NCI-H524 treated with DMSO at 0.1 percent for 48 hours (cell line): ENCODE data around the gene FXYD5.
"Not testable (repeated sequence)": the region's sequence is repeated elsewhere in the genome, so short reads cannot be mapped to it uniquely, and the experiment has no call there.

Experiments used
- DNase-seq: peaks from one replicate; lab custom pipeline; 2025; lab: John Stamatoyannopoulos, UW

The FXYD5 gene

DNA sequence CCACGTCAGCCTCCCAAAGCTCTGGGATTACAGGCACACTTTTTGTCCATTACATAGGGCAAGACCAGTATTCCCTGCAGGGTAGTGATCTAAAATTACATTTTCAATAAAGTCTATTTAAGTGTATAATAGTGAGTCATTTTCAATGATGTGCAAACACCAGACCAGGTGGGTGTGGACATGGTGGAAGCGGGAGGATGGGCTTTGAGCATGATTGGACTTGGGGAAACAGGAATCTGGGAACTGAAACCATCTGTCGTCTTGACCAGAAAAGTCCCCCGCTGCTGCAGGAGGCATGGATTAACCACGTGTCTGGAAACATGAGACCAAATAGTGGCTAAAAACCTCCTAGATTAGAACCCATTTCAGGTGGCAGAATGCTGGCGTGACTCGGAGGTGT is 34.0 kb upstream of the FXYD5 start:
- peak; percentile 90 for DNase-seq

DNA sequence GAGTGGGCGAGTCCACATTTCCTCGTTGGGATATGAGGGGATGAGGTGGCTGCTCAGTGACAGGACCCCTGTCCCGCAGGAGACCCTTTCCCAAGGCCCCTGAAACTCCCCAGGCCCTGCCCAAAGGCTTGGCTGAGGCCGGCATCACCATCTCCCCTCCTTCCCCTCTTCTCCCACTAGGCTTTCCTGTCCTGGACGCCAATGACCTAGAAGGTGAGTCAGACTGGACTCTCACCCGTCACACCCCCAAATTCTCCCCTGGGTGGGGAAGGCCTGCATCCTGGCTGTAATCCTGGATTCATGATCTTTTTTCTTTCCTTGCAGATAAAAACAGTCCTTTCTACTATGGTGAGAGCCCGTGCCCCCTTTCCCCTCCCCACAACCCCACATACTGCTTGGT is 33.6 kb upstream of the FXYD5 start:
- DNase-seq: no peak

DNA sequence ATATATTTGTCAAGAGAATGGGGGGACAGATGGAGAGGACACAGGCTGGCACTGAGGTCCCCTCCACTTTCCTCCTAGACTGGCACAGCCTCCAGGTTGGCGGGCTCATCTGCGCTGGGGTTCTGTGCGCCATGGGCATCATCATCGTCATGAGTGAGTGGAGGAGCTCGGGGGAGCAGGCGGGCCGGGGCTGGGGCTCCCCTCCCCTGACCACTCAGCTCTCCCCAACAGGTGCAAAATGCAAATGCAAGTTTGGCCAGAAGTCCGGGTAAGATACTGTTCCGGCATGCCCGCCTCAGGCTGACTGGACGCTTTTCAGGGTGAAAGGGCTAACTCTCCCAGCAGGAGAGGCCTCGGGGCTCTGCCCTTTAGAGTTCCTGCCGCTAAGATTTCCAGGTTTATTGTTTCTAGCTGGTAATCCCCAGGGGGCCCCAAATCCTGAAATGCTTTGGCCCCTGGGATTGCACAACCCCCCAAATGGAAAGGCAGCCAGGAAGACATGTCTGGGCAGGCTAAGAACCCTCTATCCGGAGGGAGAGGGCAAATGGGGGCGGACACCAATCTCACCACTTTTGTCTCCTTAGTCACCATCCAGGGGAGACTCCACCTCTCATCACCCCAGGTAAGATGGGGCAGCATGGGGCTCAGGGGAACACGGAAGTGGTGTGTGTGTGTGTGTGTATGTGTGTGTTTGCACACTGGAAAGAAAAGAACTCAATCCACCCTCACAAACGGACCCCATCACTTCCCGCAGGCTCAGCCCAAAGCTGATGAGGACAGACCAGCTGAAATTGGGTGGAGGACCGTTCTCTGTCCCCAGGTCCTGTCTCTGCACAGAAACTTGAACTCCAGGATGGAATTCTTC is 31.6 kb upstream of the FXYD5 start:
- no peak for DNase-seq

DNA sequence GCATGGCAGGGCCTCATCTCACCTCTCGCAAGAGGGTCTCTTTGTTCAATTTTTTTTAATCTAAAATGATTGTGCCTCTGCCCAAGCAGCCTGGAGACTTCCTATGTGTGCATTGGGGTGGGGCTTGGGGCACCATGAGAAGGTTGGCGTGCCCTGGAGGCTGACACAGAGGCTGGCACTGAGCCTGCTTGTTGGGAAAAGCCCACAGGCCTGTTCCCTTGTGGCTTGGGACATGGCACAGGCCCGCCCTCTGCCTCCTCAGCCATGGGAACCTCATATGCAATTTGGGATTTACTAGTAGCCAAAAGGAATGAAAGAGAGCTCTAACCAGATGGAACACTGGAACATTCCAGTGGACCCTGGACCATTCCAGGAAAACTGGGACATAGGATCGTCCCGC is 31.0 kb upstream of the FXYD5 start:
- no peak for DNase-seq

DNA sequence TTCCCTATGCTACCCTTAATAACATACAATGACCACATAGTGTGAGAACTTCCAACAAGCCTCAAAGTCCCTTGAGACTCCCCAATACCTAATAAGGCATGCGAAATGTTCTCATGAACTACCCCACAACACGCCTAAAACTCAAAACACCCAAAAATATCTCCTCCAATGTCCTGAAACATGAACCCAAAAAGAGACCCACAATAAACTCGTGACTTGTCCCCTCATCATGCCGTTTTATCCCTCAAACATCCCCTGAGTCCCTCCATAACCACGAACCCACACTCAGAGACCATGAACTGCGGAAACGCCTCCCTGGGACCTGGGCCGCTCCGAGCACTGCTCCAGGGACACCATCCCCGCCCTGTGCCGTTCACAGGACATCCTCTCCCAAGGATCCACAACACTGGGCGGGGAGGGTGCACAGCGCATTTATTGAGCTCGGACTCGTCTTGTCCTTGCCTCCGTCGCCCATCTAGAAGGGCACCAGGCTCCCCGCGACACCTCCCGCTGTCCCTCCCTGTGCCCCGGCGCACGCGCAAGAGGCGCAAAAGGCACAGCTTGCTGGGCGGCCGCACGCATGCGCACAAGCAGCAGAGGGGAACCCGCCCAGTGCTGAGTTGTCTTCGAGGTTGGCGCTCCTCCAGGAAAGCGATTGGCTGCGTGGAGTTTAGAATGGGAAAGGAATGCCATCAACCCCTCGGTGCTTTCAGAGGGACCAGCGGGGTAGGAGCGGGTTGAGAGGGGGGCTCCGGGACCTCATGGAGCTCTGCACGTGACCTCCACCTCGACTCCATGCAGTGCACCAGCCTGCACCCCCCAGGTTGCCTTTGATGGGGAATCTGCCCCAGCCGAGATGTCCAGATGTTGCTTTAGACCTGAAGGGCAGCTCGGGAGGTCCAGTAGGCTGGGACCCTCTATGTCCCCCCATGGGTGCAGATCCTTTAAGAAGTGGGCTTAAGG is 30.2 kb upstream of the FXYD5 start:
- DNase-seq: peak; percentile 53

DNA sequence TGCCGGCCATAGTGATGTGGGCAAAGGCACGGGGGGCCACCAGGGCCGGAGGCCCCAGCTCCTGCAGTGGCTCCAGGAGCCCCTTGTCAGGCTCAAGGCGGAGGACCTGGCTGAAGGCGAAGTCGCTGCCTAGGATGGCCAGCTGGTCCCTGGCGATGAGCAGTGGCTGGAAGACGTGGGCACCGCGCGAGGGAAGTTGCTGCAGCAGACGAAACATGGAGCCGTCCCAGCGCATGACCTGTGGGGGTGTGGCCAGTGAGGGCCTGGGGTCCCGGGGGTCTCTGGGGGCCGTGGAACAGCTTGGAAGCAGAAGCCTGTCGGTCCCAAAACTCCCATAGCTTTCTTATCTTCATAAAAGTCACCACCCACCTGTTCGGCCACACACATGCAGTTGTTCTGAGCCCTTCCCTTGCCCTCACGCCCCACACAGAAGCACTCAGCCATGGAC is 29.2 kb upstream of the FXYD5 start:
- DNase-seq: no peak

DNA sequence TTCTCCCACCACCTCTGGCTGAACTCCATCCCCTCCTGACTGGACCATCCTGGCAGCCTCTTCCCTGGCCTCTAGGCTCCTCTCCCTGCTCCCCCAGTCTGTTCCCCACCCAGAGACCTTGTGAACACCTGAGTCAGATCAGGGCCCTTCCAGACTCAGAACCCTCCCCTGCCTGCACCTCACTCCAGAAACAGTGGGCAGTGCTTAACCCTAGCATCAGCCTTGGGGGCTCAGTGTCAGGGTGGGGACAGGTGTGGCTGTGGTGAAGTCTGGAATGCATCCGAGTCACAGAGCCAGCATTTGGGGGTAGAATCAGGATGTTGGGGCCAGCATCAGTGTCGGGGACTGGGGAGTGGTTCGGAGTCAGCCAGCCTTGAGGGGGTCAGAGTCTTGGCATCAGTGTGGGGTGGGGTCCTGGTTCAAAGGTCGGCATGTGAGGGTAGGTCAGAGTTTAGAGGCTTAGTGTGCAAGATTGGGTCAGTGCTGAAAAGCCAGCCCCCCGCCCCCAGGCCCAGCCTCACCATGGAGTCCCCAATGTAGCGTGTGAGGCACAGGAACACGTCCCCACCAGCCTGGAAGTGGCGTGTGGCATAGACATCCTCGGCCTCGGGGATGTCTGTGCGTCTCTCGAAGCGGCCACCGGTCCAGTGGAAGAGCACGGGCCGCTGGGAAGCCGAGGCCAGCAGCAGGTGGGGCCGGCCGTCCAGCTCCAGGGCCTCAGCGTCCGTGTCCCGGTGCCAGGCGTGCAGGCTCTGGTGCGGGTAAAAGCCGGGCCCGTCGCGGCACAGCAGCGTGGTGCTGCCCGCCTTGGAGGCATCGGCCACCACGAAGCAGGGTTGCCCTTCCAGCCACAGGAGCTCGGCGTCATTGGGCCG is 28.5 kb upstream of the FXYD5 start:
- no peak for DNase-seq

DNA sequence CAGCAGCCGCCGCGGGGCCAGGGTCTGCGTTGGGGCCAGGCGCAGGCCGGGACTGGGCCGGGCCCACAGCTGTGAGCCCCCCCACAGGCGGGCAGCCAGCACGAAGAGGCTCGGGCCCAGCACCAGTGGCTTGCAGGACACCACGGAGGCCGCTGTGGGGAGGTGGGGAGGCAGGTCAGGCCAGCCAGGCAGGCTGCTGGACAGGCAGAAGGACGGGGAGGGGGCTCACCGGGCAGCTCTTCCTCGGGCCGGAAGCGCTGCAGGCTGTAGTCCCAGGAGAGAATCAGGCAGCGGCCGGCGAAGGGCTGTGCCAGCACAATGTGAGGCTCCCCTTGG is 27.9 kb upstream of the FXYD5 start:
- DNase-seq: no peak

DNA sequence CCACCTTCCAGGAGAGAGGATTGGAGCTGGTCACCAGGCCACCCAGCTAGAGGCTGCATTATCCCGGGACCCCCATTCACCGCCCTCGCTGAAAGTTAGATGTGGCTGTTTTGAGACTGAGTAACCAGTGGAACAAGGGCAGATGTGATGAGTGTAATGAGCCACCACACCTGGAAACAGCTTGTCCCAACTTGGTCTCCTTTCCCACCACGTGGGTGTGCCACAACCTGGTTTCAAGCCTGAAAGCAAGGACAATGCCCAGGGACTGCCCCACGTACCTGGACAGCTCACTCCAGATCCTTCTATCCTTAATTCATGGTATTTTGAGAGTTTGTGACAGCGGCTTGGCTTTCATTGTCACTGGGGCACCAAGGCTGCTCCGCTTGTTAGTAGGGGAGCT is 26.7 kb upstream of the FXYD5 start:
- no peak for DNase-seq

DNA sequence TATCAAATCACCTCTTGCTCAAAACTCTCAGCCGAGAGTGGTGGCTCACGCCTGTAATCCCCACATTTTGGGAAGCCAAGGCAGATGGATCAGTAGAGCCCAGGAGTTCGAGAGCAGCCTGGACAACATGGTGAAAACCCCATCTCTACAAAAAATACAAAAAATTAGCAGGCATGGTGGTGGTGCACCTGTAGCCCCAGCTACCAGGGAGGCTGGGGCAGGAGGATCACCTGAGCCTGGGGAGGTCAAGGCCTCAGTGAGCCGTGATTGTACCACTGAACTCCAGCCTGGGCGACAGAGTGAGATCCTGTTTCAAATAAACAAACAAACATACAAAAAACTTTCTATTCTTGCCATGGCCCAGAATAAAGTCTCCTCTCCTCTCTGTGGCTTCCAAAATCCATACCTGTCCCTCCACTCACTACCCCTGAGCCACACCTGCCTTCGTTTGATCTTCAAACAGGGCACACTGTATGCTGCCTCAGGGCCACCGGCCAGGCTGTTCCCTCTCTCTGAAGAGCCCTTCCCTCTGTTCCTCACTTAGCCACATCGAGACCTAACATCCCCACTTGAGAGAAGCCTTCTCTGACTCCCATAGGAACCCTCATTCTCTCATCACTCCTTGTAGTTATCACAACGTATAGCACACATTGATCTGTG is 26.0 kb upstream of the FXYD5 start:
- DNase-seq: no peak

DNA sequence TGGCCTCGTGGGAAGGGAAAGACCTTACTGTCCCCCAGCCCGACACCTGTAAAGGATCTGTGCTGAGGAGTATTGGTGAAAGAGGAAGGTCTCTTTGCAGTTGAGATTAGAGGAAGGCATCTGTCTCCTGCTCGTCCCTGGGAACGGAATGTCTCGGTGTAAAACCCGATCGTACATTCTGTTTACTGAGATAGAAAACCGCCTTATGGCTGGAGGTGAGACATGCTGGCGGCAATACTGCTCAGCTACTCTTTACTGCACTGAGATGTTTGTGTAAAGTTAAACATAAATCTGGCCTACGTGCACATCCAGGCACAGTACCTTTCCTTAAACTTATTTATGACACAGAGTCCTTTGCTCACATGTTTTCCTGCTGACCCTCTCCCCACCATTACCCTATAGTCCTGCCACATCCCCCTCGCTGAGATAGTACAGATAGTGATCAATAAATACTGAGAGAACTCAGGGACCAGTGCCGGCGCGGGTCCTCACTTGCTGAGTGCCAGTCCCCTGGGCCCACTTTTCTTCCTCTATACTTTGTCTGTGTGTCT is 24.7 kb upstream of the FXYD5 start:
- DNase-seq: not testable (repeated sequence)

DNA sequence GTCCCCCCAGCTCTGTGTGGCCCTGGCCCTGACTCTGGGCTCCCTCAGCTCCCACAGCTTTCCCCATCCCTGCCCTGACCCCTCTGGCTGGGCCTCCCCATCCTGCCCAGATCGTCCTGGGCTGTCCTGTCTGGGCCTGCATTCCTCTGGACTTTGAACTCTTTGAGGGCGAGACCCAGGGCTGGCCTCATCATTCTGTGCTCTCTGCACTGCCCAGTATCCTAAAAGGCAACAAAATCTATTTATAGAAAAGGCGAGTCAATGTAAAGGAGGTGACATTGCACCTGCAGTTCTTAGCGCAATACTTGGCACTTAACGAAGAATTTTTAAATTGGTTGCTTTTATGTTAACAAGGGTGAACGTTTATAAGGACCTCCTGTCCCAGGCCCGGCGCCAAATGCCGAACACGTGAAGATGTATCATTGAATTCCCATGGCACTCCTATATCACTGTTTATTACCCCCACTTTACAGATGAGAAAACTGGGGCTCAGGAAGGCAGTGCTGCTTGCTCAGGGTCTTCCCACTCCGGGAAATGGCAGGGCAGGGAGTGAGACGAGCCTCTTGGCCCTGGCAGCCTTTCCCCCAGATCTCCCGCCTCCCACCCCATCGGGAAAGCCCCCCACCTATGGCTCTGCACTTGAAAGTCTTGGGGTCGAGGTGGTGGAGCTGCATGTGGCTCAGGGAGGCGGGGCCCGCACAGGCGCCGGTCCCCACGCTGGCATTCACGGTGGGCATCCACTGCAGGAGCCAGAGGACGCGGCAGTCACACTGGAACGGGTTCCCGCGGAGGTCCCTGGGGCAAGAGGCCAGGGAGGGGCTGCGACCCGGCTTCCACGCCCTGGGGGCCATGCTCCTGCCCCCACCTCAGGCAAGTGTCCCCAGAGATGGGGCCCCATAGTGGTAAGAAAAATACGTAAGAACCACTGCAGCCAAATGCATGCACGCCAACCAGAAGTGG is 23.5 kb upstream of the FXYD5 start:
- no peak for DNase-seq

DNA sequence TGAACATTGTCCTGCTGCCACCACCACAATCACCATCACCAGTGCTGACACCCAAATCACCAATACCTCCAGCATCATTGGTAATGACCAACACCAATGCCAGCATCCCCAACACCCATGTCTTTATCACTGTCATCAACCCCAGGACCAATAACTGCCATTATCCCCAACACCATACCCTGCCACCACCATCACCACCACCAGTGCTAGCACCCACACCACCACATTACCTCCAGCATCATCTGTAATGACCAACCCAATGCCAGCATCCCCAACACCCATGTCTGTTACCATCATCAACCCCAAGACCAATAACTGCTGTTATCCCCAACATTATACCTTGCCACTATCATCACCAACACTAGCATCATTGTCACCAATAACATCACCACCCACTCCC is 22.3 kb upstream of the FXYD5 start:
- no peak for DNase-seq

DNA sequence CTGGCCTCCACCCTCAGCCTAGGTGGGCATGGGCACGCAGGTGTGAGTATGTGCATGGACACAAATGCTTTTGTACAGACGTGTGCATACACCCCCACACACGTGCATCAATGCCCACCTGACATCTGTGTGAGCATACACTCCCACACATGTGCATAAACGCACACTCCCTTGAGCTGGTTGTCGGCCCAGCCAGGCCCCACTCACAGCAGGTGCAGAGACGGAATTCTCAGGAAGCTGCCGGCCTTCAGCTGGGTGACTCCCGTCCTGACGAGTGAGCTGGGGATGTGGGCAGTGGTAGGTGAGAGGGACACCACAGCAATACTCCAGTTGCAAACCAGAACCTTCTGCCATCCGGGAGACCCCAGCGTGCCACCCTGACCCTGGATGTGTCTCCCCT is 20.7 kb upstream of the FXYD5 start:
- DNase-seq: no peak

DNA sequence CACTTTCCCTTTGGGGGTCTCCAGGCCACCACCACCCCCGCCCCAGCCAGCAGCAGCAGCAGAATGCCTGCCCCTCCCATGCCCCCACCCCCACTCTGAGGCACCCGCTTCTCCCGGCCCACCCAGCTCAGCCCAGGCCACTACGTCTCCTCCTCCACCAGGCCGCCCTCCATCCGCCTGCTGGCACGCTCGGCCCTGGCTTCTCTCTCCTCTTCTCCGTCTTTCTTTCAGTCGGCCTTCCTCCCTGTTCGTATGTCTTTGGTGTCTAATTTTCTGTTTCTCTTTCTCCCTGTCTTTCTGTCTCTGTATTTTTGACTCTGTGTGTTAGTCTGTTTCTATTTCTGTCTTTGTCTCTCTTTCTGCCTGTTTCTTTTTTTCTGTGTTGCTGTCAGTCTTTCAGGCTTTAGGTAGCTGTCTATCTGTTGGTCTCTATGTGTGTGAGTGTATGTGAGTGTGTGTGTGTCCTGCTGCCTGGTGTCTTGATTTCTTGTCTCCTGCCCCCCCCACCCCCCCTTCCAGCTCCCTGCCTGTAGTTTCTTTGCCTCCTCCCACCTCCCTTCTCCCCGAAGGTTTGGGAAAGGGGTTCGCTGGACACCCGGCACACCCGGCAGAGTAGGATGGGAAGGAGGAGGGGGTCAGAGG is 19.8 kb upstream of the FXYD5 start, which contains the start of gene LGI4:
Gene LGI4, minus strand, starts transcription at position 459 of the 642 bp plus-strand sequence. Its CDS starts 379 bp downstream, at position 80.
- no peak for DNase-seq

DNA sequence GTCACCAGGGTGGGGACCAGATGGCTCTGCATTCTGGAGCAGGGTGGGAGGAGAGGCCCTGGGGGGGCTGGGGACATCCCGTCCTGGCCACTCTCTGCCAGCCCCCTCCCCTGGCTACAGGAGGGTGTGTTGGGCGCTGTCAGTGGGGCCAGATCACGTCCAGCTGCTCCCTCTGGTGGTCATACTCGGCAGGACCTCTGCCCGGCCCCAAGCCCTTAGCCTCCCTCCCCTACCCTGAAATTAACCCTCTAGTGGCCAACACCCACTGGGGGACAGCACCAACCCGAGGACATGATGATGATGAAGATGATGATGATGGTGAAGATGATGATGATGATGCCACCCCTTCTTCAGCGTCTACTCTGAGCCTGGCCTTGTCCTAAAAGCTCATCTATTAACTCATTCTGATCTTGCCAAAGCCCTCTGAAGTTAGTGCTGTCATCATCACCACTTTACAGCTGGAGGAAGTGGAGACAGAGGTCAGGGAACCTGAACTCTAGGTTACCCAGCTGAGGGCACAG is 19.1 kb upstream of the FXYD5 start:
- peak; percentile 28 for DNase-seq

DNA sequence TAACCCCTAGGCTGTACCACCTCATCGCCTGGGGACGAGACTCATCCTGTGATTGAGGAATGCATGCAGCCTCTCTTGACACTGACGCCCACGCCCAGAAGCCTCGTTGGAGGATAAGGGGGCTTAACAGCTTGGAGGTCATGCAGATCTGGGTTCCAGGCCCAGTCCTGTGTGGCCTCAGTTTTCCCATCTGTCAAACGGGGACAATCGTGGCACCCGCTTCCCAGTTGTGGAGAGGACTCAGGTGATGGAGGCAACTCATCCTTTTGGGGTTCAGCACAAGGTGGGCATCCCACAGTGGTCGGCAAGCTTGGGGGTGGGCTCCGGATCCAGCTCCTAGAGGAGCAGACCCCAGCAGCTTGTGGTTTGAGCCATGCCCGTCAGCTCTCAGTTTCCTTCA is 18.3 kb upstream of the FXYD5 start:
- DNase-seq: no peak

DNA sequence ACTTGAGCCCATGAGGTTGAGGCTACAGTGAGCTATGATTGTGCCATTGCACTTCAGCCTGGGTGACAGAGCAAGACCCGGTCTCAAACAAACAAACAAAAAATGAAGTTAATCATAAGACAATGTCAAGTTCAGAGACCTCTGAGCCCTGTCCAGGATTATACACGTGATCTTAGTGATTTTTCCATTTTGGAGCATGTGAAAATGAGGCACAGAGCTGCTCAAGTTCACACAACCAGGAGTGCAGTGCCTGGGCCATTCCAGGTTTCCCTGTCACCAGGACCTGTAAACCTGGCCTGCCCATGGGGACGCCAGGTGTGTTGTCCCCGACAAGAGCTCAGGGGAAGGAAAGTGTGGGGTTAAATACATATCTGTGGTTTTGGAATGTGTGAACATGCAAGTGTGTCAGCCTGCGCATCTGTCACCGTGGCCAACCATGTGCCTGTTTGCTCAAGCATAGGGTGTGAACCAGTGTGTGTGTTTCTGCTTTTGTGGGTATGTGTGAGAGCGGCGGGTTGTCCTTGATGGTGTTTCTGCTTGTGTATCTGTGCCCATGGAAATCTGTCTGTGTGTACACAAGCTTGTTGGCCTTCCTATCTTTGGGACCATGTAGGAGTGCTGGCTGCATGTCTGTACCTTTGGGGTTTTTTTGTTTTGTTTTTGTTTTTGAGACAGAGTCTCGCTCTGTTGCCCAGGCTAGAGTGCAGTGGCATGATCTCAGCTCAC is 17.4 kb upstream of the FXYD5 start:
- DNase-seq: no peak
